Sigmoid colon (tissue), 3 donors: Measurements from ENCODE around the gene MYLK4.

Source experiments
- POLR2A ChIP-seq, 2 donors: fragments of 450-650 bp; IDR thresholded peaks; one replicate each; pipeline ENCODE4 v1.6.1; 2016; ENCODE audit warnings: antibody characterized with exemption in 2 of 2, mild to moderate bottlenecking in 2 of 2, moderate library complexity in 2 of 2
- TF ChIP-seq, protein P1 (sequence below), 4 experiments: fragments of 450-650 bp in 3 of 4; fragments of 200-600 bp in 1 of 4; IDR thresholded peaks; one replicate each; pipeline ENCODE4 v1.5.1; 2016 to 2019; ENCODE audit warnings: antibody characterized with exemption in 4 of 4, mild to moderate bottlenecking in 3 of 4, moderate library complexity in 2 of 4

DNA sequence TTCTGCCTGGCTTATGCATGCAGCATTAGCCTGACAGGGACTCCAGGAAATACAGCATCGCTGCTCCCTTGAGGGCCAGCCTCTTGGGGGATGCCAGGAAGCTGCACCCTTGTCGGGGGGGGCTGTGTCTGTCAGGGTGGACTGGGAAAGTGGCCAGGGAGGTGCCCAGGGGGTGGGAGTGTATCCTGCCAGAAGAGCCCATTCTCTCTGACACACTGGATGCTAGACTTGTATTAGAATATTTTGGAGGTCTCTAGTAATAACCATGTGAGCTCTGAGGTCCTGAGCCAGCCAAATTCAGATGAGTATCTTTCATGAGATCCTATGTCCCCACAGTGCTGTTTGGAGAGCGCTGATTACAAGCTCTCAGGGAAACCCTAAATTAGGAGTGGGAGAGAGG lies 89.1 kb downstream of the MYLK4 start:
- TF ChIP-seq, protein P1, sequence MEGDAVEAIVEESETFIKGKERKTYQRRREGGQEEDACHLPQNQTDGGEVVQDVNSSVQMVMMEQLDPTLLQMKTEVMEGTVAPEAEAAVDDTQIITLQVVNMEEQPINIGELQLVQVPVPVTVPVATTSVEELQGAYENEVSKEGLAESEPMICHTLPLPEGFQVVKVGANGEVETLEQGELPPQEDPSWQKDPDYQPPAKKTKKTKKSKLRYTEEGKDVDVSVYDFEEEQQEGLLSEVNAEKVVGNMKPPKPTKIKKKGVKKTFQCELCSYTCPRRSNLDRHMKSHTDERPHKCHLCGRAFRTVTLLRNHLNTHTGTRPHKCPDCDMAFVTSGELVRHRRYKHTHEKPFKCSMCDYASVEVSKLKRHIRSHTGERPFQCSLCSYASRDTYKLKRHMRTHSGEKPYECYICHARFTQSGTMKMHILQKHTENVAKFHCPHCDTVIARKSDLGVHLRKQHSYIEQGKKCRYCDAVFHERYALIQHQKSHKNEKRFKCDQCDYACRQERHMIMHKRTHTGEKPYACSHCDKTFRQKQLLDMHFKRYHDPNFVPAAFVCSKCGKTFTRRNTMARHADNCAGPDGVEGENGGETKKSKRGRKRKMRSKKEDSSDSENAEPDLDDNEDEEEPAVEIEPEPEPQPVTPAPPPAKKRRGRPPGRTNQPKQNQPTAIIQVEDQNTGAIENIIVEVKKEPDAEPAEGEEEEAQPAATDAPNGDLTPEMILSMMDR (IDR thresholded peaks at IDR 0.05): no peak
- TF ChIP-seq POLR2A (IDR thresholded peaks at IDR 0.05): no peak
